ENCODE results near the gene PYCR2. TPM values are rescaled to one million over a fixed set of nuclear protein-coding genes. Genes with fewer than 3 reads are reported as not detected.

Gene PYCR2
- total RNA-seq, 1 experiment from 2014 or later, result 74.4 TPM

- in situ Hi-C loops (cut with HindIII; ENCODE audit: low pct_unique_long_range_greater_than_20kb, low sequenced_read_pairs) (no loop called here), intact Hi-C loops (cut with micrococcal nuclease; ENCODE audit: unreplicated experiment) (no loop called here)
- Histone ChIP-seq H3K36me3 (ENCODE audit: control insufficient read depth, insufficient read depth, low read length) (no peaks in the 10 kb centered on the region), H3K9me3 (ENCODE audit: control insufficient read depth, insufficient read depth, low read depth, low read length) (no peaks in the 10 kb centered on the region), H3K4me1 (ENCODE audit: control insufficient read depth, insufficient read depth, low read length) (peaks cover 4% of the 10 kb centered on the region; the same call in 1 of the 2 replicates), H3K4me3 (ENCODE audit: low read depth in 2 of 2, low read length in 2 of 2) (no peak overlapping the region), H3K27me3 (ENCODE audit: control insufficient read depth, insufficient read depth, low read length) (no peaks in the 10 kb centered on the region), H3K27ac (ENCODE audit: low read length) (no peak overlapping the region)
- ATAC-seq (no peak), DNase-seq (ENCODE audit: low read depth, low spot score) (no peak)
- CTCF ChIA-PET, result no interaction called here
- POLR2A ChIA-PET, result no interaction called here
- no TSS peak for BruUV-seq (replicated peaks)
- TF ChIP-seq, protein P1, sequence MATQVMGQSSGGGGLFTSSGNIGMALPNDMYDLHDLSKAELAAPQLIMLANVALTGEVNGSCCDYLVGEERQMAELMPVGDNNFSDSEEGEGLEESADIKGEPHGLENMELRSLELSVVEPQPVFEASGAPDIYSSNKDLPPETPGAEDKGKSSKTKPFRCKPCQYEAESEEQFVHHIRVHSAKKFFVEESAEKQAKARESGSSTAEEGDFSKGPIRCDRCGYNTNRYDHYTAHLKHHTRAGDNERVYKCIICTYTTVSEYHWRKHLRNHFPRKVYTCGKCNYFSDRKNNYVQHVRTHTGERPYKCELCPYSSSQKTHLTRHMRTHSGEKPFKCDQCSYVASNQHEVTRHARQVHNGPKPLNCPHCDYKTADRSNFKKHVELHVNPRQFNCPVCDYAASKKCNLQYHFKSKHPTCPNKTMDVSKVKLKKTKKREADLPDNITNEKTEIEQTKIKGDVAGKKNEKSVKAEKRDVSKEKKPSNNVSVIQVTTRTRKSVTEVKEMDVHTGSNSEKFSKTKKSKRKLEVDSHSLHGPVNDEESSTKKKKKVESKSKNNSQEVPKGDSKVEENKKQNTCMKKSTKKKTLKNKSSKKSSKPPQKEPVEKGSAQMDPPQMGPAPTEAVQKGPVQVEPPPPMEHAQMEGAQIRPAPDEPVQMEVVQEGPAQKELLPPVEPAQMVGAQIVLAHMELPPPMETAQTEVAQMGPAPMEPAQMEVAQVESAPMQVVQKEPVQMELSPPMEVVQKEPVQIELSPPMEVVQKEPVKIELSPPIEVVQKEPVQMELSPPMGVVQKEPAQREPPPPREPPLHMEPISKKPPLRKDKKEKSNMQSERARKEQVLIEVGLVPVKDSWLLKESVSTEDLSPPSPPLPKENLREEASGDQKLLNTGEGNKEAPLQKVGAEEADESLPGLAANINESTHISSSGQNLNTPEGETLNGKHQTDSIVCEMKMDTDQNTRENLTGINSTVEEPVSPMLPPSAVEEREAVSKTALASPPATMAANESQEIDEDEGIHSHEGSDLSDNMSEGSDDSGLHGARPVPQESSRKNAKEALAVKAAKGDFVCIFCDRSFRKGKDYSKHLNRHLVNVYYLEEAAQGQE (IDR thresholded peaks at IDR 0.05; ENCODE audit: insufficient read depth in 1 of 2, low read depth in 2 of 2, low read length in 1 of 2), result no peak
- TF ChIP-seq, protein P2, sequence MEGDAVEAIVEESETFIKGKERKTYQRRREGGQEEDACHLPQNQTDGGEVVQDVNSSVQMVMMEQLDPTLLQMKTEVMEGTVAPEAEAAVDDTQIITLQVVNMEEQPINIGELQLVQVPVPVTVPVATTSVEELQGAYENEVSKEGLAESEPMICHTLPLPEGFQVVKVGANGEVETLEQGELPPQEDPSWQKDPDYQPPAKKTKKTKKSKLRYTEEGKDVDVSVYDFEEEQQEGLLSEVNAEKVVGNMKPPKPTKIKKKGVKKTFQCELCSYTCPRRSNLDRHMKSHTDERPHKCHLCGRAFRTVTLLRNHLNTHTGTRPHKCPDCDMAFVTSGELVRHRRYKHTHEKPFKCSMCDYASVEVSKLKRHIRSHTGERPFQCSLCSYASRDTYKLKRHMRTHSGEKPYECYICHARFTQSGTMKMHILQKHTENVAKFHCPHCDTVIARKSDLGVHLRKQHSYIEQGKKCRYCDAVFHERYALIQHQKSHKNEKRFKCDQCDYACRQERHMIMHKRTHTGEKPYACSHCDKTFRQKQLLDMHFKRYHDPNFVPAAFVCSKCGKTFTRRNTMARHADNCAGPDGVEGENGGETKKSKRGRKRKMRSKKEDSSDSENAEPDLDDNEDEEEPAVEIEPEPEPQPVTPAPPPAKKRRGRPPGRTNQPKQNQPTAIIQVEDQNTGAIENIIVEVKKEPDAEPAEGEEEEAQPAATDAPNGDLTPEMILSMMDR (IDR thresholded peaks at IDR 0.05), result no peak
- TF ChIP-seq SIN3A (IDR thresholded peaks at IDR 0.05; ENCODE audit: borderline replicate concordance, insufficient read depth, low read depth, low read length), result no peak
- no peak for TF ChIP-seq TCF7L2 (IDR thresholded peaks at IDR 0.05; ENCODE audit: low read depth, low read length)
- TF ChIP-seq POLR2AphosphoS5 (IDR thresholded peaks at IDR 0.05; ENCODE audit: low read depth, low read length), result no peak
These were observed 41.2 kb upstream of the PYCR2 start for GRCh38 chr1:225965231-225965630.

GRCh38 chr1:225963735-225964530 lies 39.9 kb upstream of the PYCR2 start:
- H3K4me3 ChIP-seq (ENCODE audit: low read depth in 2 of 2, low read length in 2 of 2), result no peak overlapping the region
- intact Hi-C loops (cut with micrococcal nuclease; ENCODE audit: unreplicated experiment), result no loop called here
- no TSS peak for BruUV-seq (replicated peaks)
- no peaks in the 10 kb centered on the region for H3K9me3 ChIP-seq (ENCODE audit: control insufficient read depth, insufficient read depth, low read depth, low read length)
- TF ChIP-seq, protein P1 (IDR thresholded peaks at IDR 0.05; ENCODE audit: insufficient read depth in 1 of 2, low read depth in 2 of 2, low read length in 1 of 2), result no peak
- TF ChIP-seq SIN3A (IDR thresholded peaks at IDR 0.05; ENCODE audit: borderline replicate concordance, insufficient read depth, low read depth, low read length), result no peak
- TF ChIP-seq, protein P2 (IDR thresholded peaks at IDR 0.05), result no peak
- no peak for TF ChIP-seq TCF7L2 (IDR thresholded peaks at IDR 0.05; ENCODE audit: low read depth, low read length)
- TF ChIP-seq POLR2AphosphoS5 (IDR thresholded peaks at IDR 0.05; ENCODE audit: low read depth, low read length), result no peak
- H3K27me3 ChIP-seq (ENCODE audit: control insufficient read depth, insufficient read depth, low read length), result no peaks in the 10 kb centered on the region
- peaks cover 4% of the 10 kb centered on the region; the same call in 1 of the 2 replicates for H3K4me1 ChIP-seq (ENCODE audit: control insufficient read depth, insufficient read depth, low read length)
- ChIA-PET CTCF (no interaction called here), POLR2A (interaction anchor here (0.7 kb wide), 1 partner anchor 496 kb away, joined by 4 read pairs; no protein-coding TSS in a partner anchor)
- DNase-seq (ENCODE audit: low read depth, low spot score) (no peak), ATAC-seq (no peak)
- H3K27ac ChIP-seq (ENCODE audit: low read length), result no peak overlapping the region
- H3K36me3 ChIP-seq (ENCODE audit: control insufficient read depth, insufficient read depth, low read length), result no peaks in the 10 kb centered on the region
- in situ Hi-C loops (cut with HindIII; ENCODE audit: low pct_unique_long_range_greater_than_20kb, low sequenced_read_pairs), result no loop called here

Measured in Panc1 (cell line).